HFFc6 (cell line): Measurements from ENCODE around the gene CST3. TPM values are rescaled to one million over a fixed set of nuclear protein-coding genes. Genes with fewer than 3 reads are reported as not detected.

Experiments used
- DNase-seq: peaks from one replicate; pipeline ENCODE4 v3.0.0-alpha.2; 2018
- H3K27ac Mint-ChIP-seq: 2 replicates; pipeline ENCODE4 v1.8.0; 2020; ENCODE audit warnings: mild to moderate bottlenecking, mixed read lengths
- H3K27me3 Mint-ChIP-seq: 2 replicates; pipeline ENCODE4 v1.8.0; 2021; ENCODE audit warnings: mild to moderate bottlenecking, moderate library complexity, mixed read lengths; ENCODE audit not compliant: insufficient read depth
- H3K36me3 Mint-ChIP-seq: 2 replicates; pipeline ENCODE4 v1.8.0; 2021; ENCODE audit warnings: low read depth, mixed read lengths
- H3K4me1 Mint-ChIP-seq: 2 replicates; pipeline ENCODE4 v1.8.0; 2020; ENCODE audit warnings: low read depth, mixed read lengths
- H3K4me3 Mint-ChIP-seq: 2 replicates; pipeline ENCODE4 v1.8.0; 2020; ENCODE audit warnings: mild to moderate bottlenecking, moderate library complexity, mixed read lengths
- H3K9me3 Mint-ChIP-seq: 2 replicates; pipeline ENCODE4 v1.8.0; 2020; ENCODE audit warnings: mild to moderate bottlenecking, mixed read lengths
- CTCF ChIP-seq: fragments of 200-600 bp; sonication (generic); IDR thresholded peaks from 2 replicates; pipeline ENCODE4 v1.5.0; 2021; ENCODE audit warnings: antibody characterized with exemption, mild to moderate bottlenecking
- total RNA-seq, 6 experiments: library from RNA; stranded (reverse); fragmentation: NEBNext Ultra II Directional; extraction: Animal tissue kit (Norgen Biotek cat#: 25700); gene quantifications; 2 replicates in 1 of 6; 3 replicates in 5 of 6; pipeline ENCODE4 v1.2.3, GENCODE V29; 2021

The CST3 gene
- total RNA-seq, 6 experiments from 2014 or later: 211 to 296 (median 234) TPM

DNA sequence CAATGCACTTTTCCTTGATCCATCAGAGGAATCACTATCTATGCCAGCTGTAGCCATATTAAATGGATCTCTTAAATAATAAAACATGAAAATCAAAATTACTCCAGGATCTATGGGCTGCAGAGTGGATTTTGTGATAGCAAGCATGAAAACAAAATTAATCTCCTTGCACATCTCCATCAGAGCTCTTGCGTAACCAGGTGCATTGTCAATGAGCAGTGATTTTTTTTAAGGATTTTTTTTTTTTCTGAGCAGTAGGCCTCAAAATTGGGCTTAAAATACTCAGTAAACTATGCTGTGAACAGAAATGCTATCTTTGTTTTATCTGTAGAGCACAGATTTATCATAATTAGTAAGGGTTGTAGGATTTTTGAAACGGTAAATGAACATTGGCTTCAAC, 11.5 kb upstream of the CST3 start:
- Mint-ChIP-seq H3K4me1 (no peaks in the 10 kb centered on the region), H3K27me3 (peaks cover 6% of the 10 kb centered on the region; the same call in 1 of the 2 replicates), H3K4me3 (no peak overlapping the region), H3K9me3 (no peaks in the 10 kb centered on the region), H3K36me3 (no peaks in the 10 kb centered on the region), H3K27ac (no peak overlapping the region)
- no peak for DNase-seq
- no peak for TF ChIP-seq CTCF

DNA sequence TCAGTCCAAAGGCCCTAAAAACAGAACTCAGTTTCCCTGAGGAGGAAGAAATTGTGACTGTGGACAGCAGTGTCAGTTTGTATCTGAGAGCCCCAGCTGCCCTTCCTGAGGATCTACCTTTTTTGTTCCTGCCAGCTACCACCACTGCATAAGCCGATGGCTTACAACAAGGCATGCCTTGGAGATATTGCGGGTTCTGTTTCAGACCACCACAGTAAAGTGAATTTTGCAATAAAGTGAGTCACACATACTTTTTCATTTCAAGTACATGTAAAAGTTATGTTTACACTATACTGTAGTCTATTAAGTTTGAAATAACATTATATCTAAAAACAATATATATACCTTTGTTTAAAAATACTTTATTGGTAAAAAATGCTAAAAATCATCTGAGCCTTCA, 9.6 kb upstream of the CST3 start:
- Mint-ChIP-seq H3K36me3 (no peaks in the 10 kb centered on the region), H3K27me3 (peaks cover 5% of the 10 kb centered on the region), H3K4me3 (no peak overlapping the region), H3K4me1 (peaks cover 17% of the 10 kb centered on the region), H3K27ac (no peak overlapping the region), H3K9me3 (no peaks in the 10 kb centered on the region)
- no peak for DNase-seq
- TF ChIP-seq CTCF: no peak

- Mint-ChIP-seq H3K27me3 (peaks cover 5% of the 10 kb centered on the region), H3K9me3 (no peaks in the 10 kb centered on the region), H3K36me3 (no peaks in the 10 kb centered on the region), H3K4me3 (no peak overlapping the region), H3K27ac (no peak overlapping the region), H3K4me1 (peaks cover 22% of the 10 kb centered on the region)
- DNase-seq: no peak
- no peak for TF ChIP-seq CTCF
Observed at GRCh38 chr20:23646106-23646873, 8.5 kb upstream of the CST3 start.

DNA sequence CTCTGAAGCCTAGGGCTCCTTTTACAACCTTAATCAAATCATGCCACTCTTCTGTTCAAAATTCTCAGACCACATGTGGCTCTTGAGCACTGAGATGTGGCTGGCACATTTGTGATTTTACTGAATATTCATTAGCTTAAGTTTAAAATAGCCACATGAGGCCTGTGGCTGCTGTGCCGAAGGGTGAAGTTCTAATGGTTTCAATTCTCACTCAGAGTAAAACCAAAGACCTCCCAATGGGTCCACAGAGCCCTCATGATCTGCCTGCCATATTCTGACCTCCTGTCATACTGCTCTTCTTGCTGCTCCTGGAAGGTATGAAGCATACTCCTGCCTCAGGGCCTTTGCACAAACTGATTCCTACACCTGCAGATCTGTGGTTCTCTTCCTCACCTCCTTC, 7.8 kb upstream of the CST3 start:
- Mint-ChIP-seq H3K27me3 (peaks cover 5% of the 10 kb centered on the region), H3K27ac (no peak overlapping the region), H3K4me3 (no peak overlapping the region), H3K4me1 (peaks cover 22% of the 10 kb centered on the region), H3K36me3 (no peaks in the 10 kb centered on the region), H3K9me3 (no peaks in the 10 kb centered on the region)
- no peak for DNase-seq
- no peak for TF ChIP-seq CTCF

- H3K36me3 Mint-ChIP-seq: no peaks in the 10 kb centered on the region
- peaks cover 22% of the 10 kb centered on the region for H3K4me1 Mint-ChIP-seq
- peaks cover 4% of the 10 kb centered on the region for H3K27me3 Mint-ChIP-seq
- H3K4me3 Mint-ChIP-seq: no peak overlapping the region
- H3K27ac Mint-ChIP-seq: no peak overlapping the region
- DNase-seq: no peak
- TF ChIP-seq CTCF: no peak
- no peaks in the 10 kb centered on the region for H3K9me3 Mint-ChIP-seq
Observed at GRCh38 chr20:23644164-23644563, 6.4 kb upstream of the CST3 start.
